Measurements from ENCODE around the gene KLHL7. TPM values are rescaled to one million over a fixed set of nuclear protein-coding genes. Genes with fewer than 3 reads are reported as not detected.

KLHL7 gene
- total and polyA plus RNA-seq, 4 donors: 5.4 to 14.1 (median 9.9) TPM

- no peak for TF ChIP-seq FOXA1 (IDR thresholded peaks at IDR 0.05)
- TF ChIP-seq NR2F2 (IDR thresholded peaks at IDR 0.05): no peak
- no peak for TF ChIP-seq TAF1 (conservative IDR thresholded peaks at IDR 0.05)
- no peak for TF ChIP-seq EGR1 (IDR thresholded peaks at IDR 0.05; ENCODE audit: low read depth in 2 of 2)
These were observed 30.9 kb upstream of the KLHL7 start (continued) for GRCh38 chr7:23074443-23075261.

GRCh38 chr7:23075571-23075970 lies 30.0 kb upstream of the KLHL7 start:
- 72% methylated on average over 3 of the region's 3 CpGs for WGBS
- no peaks in the 10 kb centered on the region for H3K9me3 ChIP-seq (ENCODE audit: control insufficient read depth in 4 of 4, low read length in 3 of 4)
- no peak for DNase-seq (ENCODE audit: low spot score)
- H3K27ac ChIP-seq (ENCODE audit: low read depth in 1 of 2, low read length in 2 of 2): no peak overlapping the region
- H3K36me3 ChIP-seq (ENCODE audit: control insufficient read depth in 4 of 4, insufficient read depth in 3 of 4, low read depth in 1 of 4, low read length in 3 of 4): no peaks in the 10 kb centered on the region
- H3K27me3 ChIP-seq (ENCODE audit: control insufficient read depth in 4 of 4, insufficient read depth in 4 of 4, low read length in 3 of 4): no peaks in the 10 kb centered on the region
- TF ChIP-seq EGR1 (IDR thresholded peaks at IDR 0.05; ENCODE audit: low read depth in 2 of 2) (no peak), GABPA (IDR thresholded peaks at IDR 0.05 in 1 of 2, conservative IDR thresholded peaks at IDR 0.05 in 1 of 2) (no peak), MAX (IDR thresholded peaks at IDR 0.05) (no peak), NR2F2 (IDR thresholded peaks at IDR 0.05) (no peak), HNF4G (IDR thresholded peaks at IDR 0.05) (no peak), ZBTB33 (IDR thresholded peaks at IDR 0.05) (no peak), RAD21 (IDR thresholded peaks at IDR 0.05) (no peak), ATF3 (IDR thresholded peaks at IDR 0.05) (no peak)
- H3K4me3 ChIP-seq (ENCODE audit: low read depth in 1 of 3, low read length in 3 of 3): no peak overlapping the region
- no peak overlapping the region for H3K9ac ChIP-seq (ENCODE audit: low read depth in 1 of 2, low read length in 2 of 2)
- H3K4me1 ChIP-seq (ENCODE audit: control insufficient read depth in 4 of 4, insufficient read depth in 4 of 4, low read length in 3 of 4): peaks cover 0 to 10% (median 0%) of the 10 kb centered on the region in 4 donors

GRCh38 chr7:23076772-23077171 lies 28.8 kb upstream of the KLHL7 start:
- Histone ChIP-seq H3K4me3 (ENCODE audit: low read depth in 1 of 3, low read length in 3 of 3) (no peak overlapping the region), H3K4me1 (ENCODE audit: control insufficient read depth in 4 of 4, insufficient read depth in 4 of 4, low read length in 3 of 4) (peaks cover 0 to 10% (median 0%) of the 10 kb centered on the region in 4 donors), H3K27me3 (ENCODE audit: control insufficient read depth in 4 of 4, insufficient read depth in 4 of 4, low read length in 3 of 4) (no peaks in the 10 kb centered on the region), H3K27ac (ENCODE audit: low read depth in 1 of 2, low read length in 2 of 2) (no peak overlapping the region), H3K36me3 (ENCODE audit: control insufficient read depth in 4 of 4, insufficient read depth in 3 of 4, low read depth in 1 of 4, low read length in 3 of 4) (no peaks in the 10 kb centered on the region), H3K9ac (ENCODE audit: low read depth in 1 of 2, low read length in 2 of 2) (no peak overlapping the region), H3K9me3 (ENCODE audit: control insufficient read depth in 4 of 4, low read length in 3 of 4) (no peaks in the 10 kb centered on the region)
- DNase-seq (ENCODE audit: low spot score): no peak
- no peak for TF ChIP-seq REST (IDR thresholded peaks at IDR 0.05)
- TF ChIP-seq ATF3 (IDR thresholded peaks at IDR 0.05): no peak
- 26% methylated on average over 3 of the region's 3 CpGs for WGBS
